RCC 7860 (cell line): ENCODE results near the gene CPM.

Experiments
- DNase-seq: peaks from one replicate; pipeline ENCODE4 v3.0.0-alpha.2; 2015; ENCODE audit warnings: low spot score
- FAIRE-seq: peaks from 2 replicates; lab custom pipeline; 2012; peaks lifted over from hg19 to GRCh38; lab: Jason Lieb, UNC

Gene CPM

GRCh38 chr12:68882251-68882964 lies 50.6 kb downstream of the CPM start:
- no peak for FAIRE-seq

GRCh38 chr12:68880660-68881325 lies 52.2 kb downstream of the CPM start:
- no peak for FAIRE-seq
- DNase-seq: no peak

More at GRCh38 chr12:68882251-68882964, 50.6 kb downstream of the CPM start:
- DNase-seq: no peak

- DNase-seq: no peak
- FAIRE-seq: no peak
These were observed 54.1 kb downstream of the CPM start for GRCh38 chr12:68878846-68879245.

- no peak for FAIRE-seq
- no peak for DNase-seq
These were observed 54.7 kb downstream of the CPM start for GRCh38 chr12:68878283-68878682.

- no peak for DNase-seq
These were observed 55.4 kb downstream of the CPM start for GRCh38 chr12:68877583-68877982.

GRCh38 chr12:68876461-68876860 lies 56.5 kb downstream of the CPM start:
- DNase-seq: no peak
- FAIRE-seq: no peak

More at GRCh38 chr12:68877583-68877982, 55.4 kb downstream of the CPM start:
- FAIRE-seq: no peak

GRCh38 chr12:68873316-68873715 lies 59.7 kb downstream of the CPM start:
- DNase-seq (no peak), FAIRE-seq (no peak)

GRCh38 chr12:68871921-68872320 lies 61.0 kb downstream of the CPM start:
- DNase-seq (no peak), FAIRE-seq (no peak)

GRCh38 chr12:68871396-68871795 lies 61.6 kb downstream of the CPM start:
- DNase-seq: no peak
- no peak for FAIRE-seq

GRCh38 chr12:68870443-68870842 lies 62.5 kb downstream of the CPM start:
- no peak for DNase-seq
- no peak for FAIRE-seq

- DNase-seq (no peak), FAIRE-seq (no peak)
These were observed 63.0 kb downstream of the CPM start for GRCh38 chr12:68870011-68870410.

- DNase-seq (no peak), FAIRE-seq (no peak)
These were observed 64.8 kb downstream of the CPM start for GRCh38 chr12:68868043-68868790.

- no peak for FAIRE-seq
- DNase-seq: no peak
These were observed 65.4 kb downstream of the CPM start for GRCh38 chr12:68867606-68868005.

- DNase-seq (no peak), FAIRE-seq (no peak)
These were observed 66.0 kb downstream of the CPM start for GRCh38 chr12:68866950-68867349.

- DNase-seq (no peak), FAIRE-seq (no peak)
These were observed 67.4 kb downstream of the CPM start for GRCh38 chr12:68865399-68866164.

- DNase-seq: no peak
- FAIRE-seq: no peak
These were observed 68.4 kb downstream of the CPM start for GRCh38 chr12:68864604-68865003.

- FAIRE-seq (peak; percentile 27), DNase-seq (peak; percentile 24)
These were observed 69.0 kb downstream of the CPM start for GRCh38 chr12:68863886-68864454.

- FAIRE-seq (no peak), DNase-seq (no peak)
These were observed 69.7 kb downstream of the CPM start for GRCh38 chr12:68863109-68863770.

GRCh38 chr12:68861890-68862289 lies 71.1 kb downstream of the CPM start:
- DNase-seq (no peak), FAIRE-seq (no peak)

GRCh38 chr12:68856510-68856909 lies 76.5 kb downstream of the CPM start:
- FAIRE-seq (no peak), DNase-seq (no peak)
